Astrocyte (in vitro differentiated cells and primary cell): ENCODE data around the gene PIP. TPM values are rescaled to one million over a fixed set of nuclear protein-coding genes. Genes with fewer than 3 reads are reported as not detected.
"Not testable (repeated sequence)": the region's sequence is repeated elsewhere in the genome, so short reads cannot be mapped to it uniquely, and the experiment has no call there.

Experiments used
- DNase-seq: peaks from one replicate; pipeline ENCODE4 v3.0.0-alpha.2; 2010; ENCODE audit warnings: low read depth
- FAIRE-seq: peaks from 2 replicates; lab custom pipeline; 2011; peaks lifted over from hg19 to GRCh38; lab: Jason Lieb, UNC
- H2AFZ ChIP-seq: 2 replicates; pipeline ENCODE4 v1.6.0; 2012; ENCODE audit warnings: low read depth, low read length, inconsistent platforms
- H3K27ac ChIP-seq: 2 replicates; pipeline ENCODE4 v1.5.1; 2011; ENCODE audit warnings: low read depth, low read length, inconsistent platforms
- H3K27me3 ChIP-seq: 2 replicates; pipeline ENCODE4 v1.6.0; 2011; ENCODE audit warnings: low read length, inconsistent platforms; ENCODE audit not compliant: insufficient read depth
- H3K36me3 ChIP-seq: 2 replicates; pipeline ENCODE4 v1.5.1; 2011; ENCODE audit warnings: low read length, inconsistent platforms; ENCODE audit not compliant: insufficient read depth
- H3K4me1 ChIP-seq: 2 replicates; pipeline ENCODE4 v1.5.1; 2011; ENCODE audit warnings: low read length, inconsistent platforms; ENCODE audit not compliant: insufficient read depth
- H3K4me2 ChIP-seq: 2 replicates; pipeline ENCODE4 v1.6.0; 2012; ENCODE audit warnings: low read length, inconsistent platforms
- H3K4me3 ChIP-seq: 2 replicates; pipeline ENCODE4 v1.5.1; 2011; ENCODE audit warnings: low read depth, mild to moderate bottlenecking, low read length, inconsistent platforms; ENCODE audit not compliant: insufficient read depth
- H3K79me2 ChIP-seq: 2 replicates; pipeline ENCODE4 v1.6.0; 2012; ENCODE audit warnings: mild to moderate bottlenecking, low read length, inconsistent platforms; ENCODE audit not compliant: insufficient read depth
- H3K9ac ChIP-seq: 2 replicates; pipeline ENCODE4 v1.6.0; 2012; ENCODE audit warnings: mild to moderate bottlenecking, low read length, inconsistent platforms
- H3K9me3 ChIP-seq: 2 replicates; pipeline ENCODE4 v1.5.1; 2012; ENCODE audit warnings: low read depth, mild to moderate bottlenecking, low read length, inconsistent platforms; ENCODE audit not compliant: insufficient read depth
- H4K20me1 ChIP-seq: 2 replicates; pipeline ENCODE4 v1.6.0; 2012; ENCODE audit warnings: low read length, inconsistent platforms; ENCODE audit not compliant: insufficient read depth
- H3K27ac Mint-ChIP-seq: one replicate; pipeline ENCODE4 v1.8.0; 2021; ENCODE audit warnings: mild to moderate bottlenecking, mixed read lengths; ENCODE audit not compliant: unreplicated experiment
- H3K27me3 Mint-ChIP-seq: one replicate; pipeline ENCODE4 v1.8.0; 2021; ENCODE audit warnings: low read depth, mixed read lengths; ENCODE audit not compliant: unreplicated experiment
- H3K36me3 Mint-ChIP-seq: one replicate; pipeline ENCODE4 v1.8.0; 2021; ENCODE audit warnings: low read depth, mixed read lengths; ENCODE audit not compliant: unreplicated experiment
- H3K4me1 Mint-ChIP-seq: one replicate; pipeline ENCODE4 v1.8.0; 2021; ENCODE audit warnings: low read depth, mixed read lengths; ENCODE audit not compliant: unreplicated experiment
- H3K4me3 Mint-ChIP-seq: one replicate; pipeline ENCODE4 v1.8.0; 2021; ENCODE audit warnings: mild to moderate bottlenecking, moderate library complexity, mixed read lengths; ENCODE audit not compliant: unreplicated experiment
- H3K9me3 Mint-ChIP-seq: one replicate; pipeline ENCODE4 v1.8.0; 2021; ENCODE audit warnings: mild to moderate bottlenecking, mixed read lengths; ENCODE audit not compliant: unreplicated experiment
- CTCF ChIP-seq: IDR thresholded peaks from 2 replicates; pipeline ENCODE4 v1.5.1; 2011; ENCODE audit warnings: low read depth, mild to moderate bottlenecking, inconsistent platforms, low read length, moderate library complexity; ENCODE audit not compliant: insufficient read depth
- EZH2 ChIP-seq: IDR thresholded peaks from 2 replicates; pipeline ENCODE4 v1.6.1; 2012; ENCODE audit warnings: mild to moderate bottlenecking, low read length, inconsistent platforms; ENCODE audit not compliant: insufficient read depth
- total RNA-seq: library from RNA; stranded (reverse); gene quantifications from 2 replicates; pipeline ENCODE4 v1.2.1, GENCODE V29; 2021

PIP gene
- total RNA-seq, 1 donor from 2014 or later = not detected

GRCh38 chr7:143172354-143172753 lies 40.5 kb downstream of the PIP start:
- no peak overlapping the region for H3K4me3 ChIP-seq

GRCh38 chr7:143176128-143176527 lies 44.3 kb downstream of the PIP start:
- Mint-ChIP-seq H3K4me1 (no peaks in the 10 kb centered on the region), H3K9me3 (no peaks in the 10 kb centered on the region), H3K27ac (no peak overlapping the region), H3K27me3 (no peaks in the 10 kb centered on the region), H3K36me3 (no peaks in the 10 kb centered on the region), H3K4me3 (no peak overlapping the region)
- DNase-seq (no peak), FAIRE-seq (no peak)
- no peak overlapping the region for H3K4me2 ChIP-seq
- H4K20me1 ChIP-seq = no peaks in the 10 kb centered on the region
- no peaks in the 10 kb centered on the region for H3K79me2 ChIP-seq
- H3K9me3 ChIP-seq = no peaks in the 10 kb centered on the region
- no peak for TF ChIP-seq CTCF
- no peak for TF ChIP-seq EZH2
- no peaks in the 10 kb centered on the region for H3K27me3 ChIP-seq
- H3K36me3 ChIP-seq = no peaks in the 10 kb centered on the region
- H2AFZ ChIP-seq = no peak overlapping the region
- no peak overlapping the region for H3K9ac ChIP-seq
- H3K27ac ChIP-seq = no peak overlapping the region
- H3K4me3 ChIP-seq = no peak overlapping the region
- H3K4me1 ChIP-seq = no peaks in the 10 kb centered on the region

More at GRCh38 chr7:143172354-143172753, 40.5 kb downstream of the PIP start:
- Histone ChIP-seq H3K36me3 (no peaks in the 10 kb centered on the region), H3K27ac (no peak overlapping the region), H3K9me3 (no peaks in the 10 kb centered on the region), H3K4me1 (no peaks in the 10 kb centered on the region), H4K20me1 (no peaks in the 10 kb centered on the region), H3K4me2 (no peak overlapping the region), H3K9ac (no peak overlapping the region), H3K79me2 (no peaks in the 10 kb centered on the region), H3K27me3 (no peaks in the 10 kb centered on the region), H2AFZ (no peak overlapping the region)
- no peak for TF ChIP-seq CTCF
- no peak for TF ChIP-seq EZH2
- Mint-ChIP-seq H3K27ac (no peak overlapping the region), H3K4me1 (no peaks in the 10 kb centered on the region), H3K4me3 (no peak overlapping the region), H3K9me3 (no peaks in the 10 kb centered on the region), H3K27me3 (no peaks in the 10 kb centered on the region), H3K36me3 (no peaks in the 10 kb centered on the region)
- DNase-seq (no peak), FAIRE-seq (no peak)

- H3K36me3 ChIP-seq = no peaks in the 10 kb centered on the region
- H3K27ac ChIP-seq = no peak overlapping the region
- Mint-ChIP-seq H3K9me3 (no peaks in the 10 kb centered on the region), H3K27ac (no peak overlapping the region), H3K4me1 (no peaks in the 10 kb centered on the region), H3K27me3 (no peaks in the 10 kb centered on the region), H3K4me3 (no peak overlapping the region), H3K36me3 (no peaks in the 10 kb centered on the region)
- TF ChIP-seq CTCF = no peak
- no peak for TF ChIP-seq EZH2
- H4K20me1 ChIP-seq = no peaks in the 10 kb centered on the region
- H3K9ac ChIP-seq = no peak overlapping the region
- no peaks in the 10 kb centered on the region for H3K9me3 ChIP-seq
- H2AFZ ChIP-seq = no peak overlapping the region
- no peak for FAIRE-seq
- H3K27me3 ChIP-seq = no peaks in the 10 kb centered on the region
- no peak overlapping the region for H3K4me3 ChIP-seq
- H3K79me2 ChIP-seq = no peaks in the 10 kb centered on the region
- no peaks in the 10 kb centered on the region for H3K4me1 ChIP-seq
- no peak for DNase-seq
- no peak overlapping the region for H3K4me2 ChIP-seq
Observed at GRCh38 chr7:143177374-143178119, 45.7 kb downstream of the PIP start.

GRCh38 chr7:143180771-143181170 lies 48.9 kb downstream of the PIP start:
- H3K4me3 ChIP-seq, H3K27ac Mint-ChIP-seq, H3K27me3 ChIP-seq, H3K4me3 Mint-ChIP-seq, FAIRE-seq, H3K4me1 ChIP-seq, H2AFZ ChIP-seq, H4K20me1 ChIP-seq, H3K27ac ChIP-seq, H3K36me3 Mint-ChIP-seq, H3K4me1 Mint-ChIP-seq, DNase-seq, H3K36me3 ChIP-seq, H3K79me2 ChIP-seq, H3K9me3 ChIP-seq, H3K9me3 Mint-ChIP-seq, H3K4me2 ChIP-seq, H3K27me3 Mint-ChIP-seq, H3K9ac ChIP-seq: not testable (repeated sequence)
